Naive thymus-derived CD4-positive, alpha-beta T cell (primary cell): ENCODE results near the gene CYB5R4. TPM values are rescaled to one million over a fixed set of nuclear protein-coding genes. Genes with fewer than 3 reads are reported as not detected.
"Not testable (repeated sequence)": the region's sequence is repeated elsewhere in the genome, so short reads cannot be mapped to it uniquely, and the experiment has no call there.

Source experiments
- ATAC-seq: fragments of 150-1000 bp; cut with Tn5 transposase; 2 replicates; pipeline ENCODE4 v1.10.0; 2021; ENCODE audit warnings: mild to moderate bottlenecking, moderate library complexity
- CTCF ChIA-PET: fragments of 350-600 bp; sonication (Branson Sonifier 250); formaldehyde crosslinking; loops from one replicate; lab custom pipeline; 2021; ENCODE audit warnings: antibody characterized with exemption; lab: Charles Lee
- POLR2A ChIA-PET: fragments of 350-600 bp; sonication (Branson Sonifier 250); formaldehyde crosslinking; loops from one replicate; lab custom pipeline; 2021; ENCODE audit warnings: antibody characterized with exemption, inconsistent platforms; lab: Charles Lee
- DNase-seq, 9 donors: peaks; one replicate each; pipeline versions ENCODE4 v3.0.0 to v3.0.0-alpha.2; 2020 to 2022; ENCODE audit warnings: mixed read lengths in 1 of 9
- H3K27ac ChIP-seq: one replicate; pipeline ENCODE4 v1.7.0; 2013; ENCODE audit warnings: mild to moderate bottlenecking, low read depth, low read length, moderate library complexity
- H3K27me3 ChIP-seq, 2 donors: one replicate each; pipeline ENCODE4 v1.7.0; 2013; ENCODE audit warnings: low read length in 2 of 2, mild to moderate bottlenecking in 2 of 2, moderate library complexity in 2 of 2; ENCODE audit not compliant: control insufficient read depth in 2 of 2, insufficient read depth in 2 of 2
- H3K36me3 ChIP-seq, 3 experiments: 1 replicate in 2 of 3; 2 replicates in 1 of 3; pipeline ENCODE4 v1.7.0; 2013; ENCODE audit warnings: low read length in 3 of 3, mild to moderate bottlenecking in 3 of 3, moderate library complexity in 1 of 3; ENCODE audit not compliant: insufficient read depth in 3 of 3, control insufficient read depth in 2 of 3
- H3K4me1 ChIP-seq, 2 donors: one replicate each; pipeline ENCODE4 v1.7.0; 2013; ENCODE audit warnings: low read length in 2 of 2, mild to moderate bottlenecking in 2 of 2, moderate library complexity in 1 of 2; ENCODE audit not compliant: control insufficient read depth in 2 of 2, insufficient read depth in 2 of 2
- H3K4me3 ChIP-seq: 2 replicates; pipeline ENCODE4 v1.7.0; 2013; ENCODE audit warnings: mild to moderate bottlenecking, low read length
- H3K9me3 ChIP-seq, 3 experiments: 1 replicate in 2 of 3; 2 replicates in 1 of 3; pipeline ENCODE4 v1.7.0; 2013; ENCODE audit warnings: low read length in 3 of 3; ENCODE audit not compliant: control insufficient read depth in 2 of 3
- H3K27ac Mint-ChIP-seq, 9 donors: one replicate each; pipeline ENCODE4 v1.8.0; 2020 to 2022; ENCODE audit warnings: mixed read lengths in 9 of 9, mild to moderate bottlenecking in 8 of 9, moderate library complexity in 5 of 9, inconsistent platforms in 2 of 9
- H3K27me3 Mint-ChIP-seq, 5 donors: one replicate each; pipeline ENCODE4 v1.8.0; 2021 to 2022; ENCODE audit warnings: mixed read lengths in 5 of 5, mild to moderate bottlenecking in 1 of 5
- H3K36me3 Mint-ChIP-seq, 5 donors: one replicate each; pipeline ENCODE4 v1.8.0; 2020 to 2022; ENCODE audit warnings: mixed read lengths in 5 of 5, mild to moderate bottlenecking in 3 of 5, inconsistent platforms in 1 of 5
- H3K4me1 Mint-ChIP-seq, 7 donors: one replicate each; pipeline ENCODE4 v1.8.0; 2020 to 2022; ENCODE audit warnings: mixed read lengths in 7 of 7, mild to moderate bottlenecking in 3 of 7, inconsistent platforms in 1 of 7
- H3K4me3 Mint-ChIP-seq, 10 donors: one replicate each; pipeline ENCODE4 v1.8.0; 2020 to 2022; ENCODE audit warnings: mild to moderate bottlenecking in 10 of 10, mixed read lengths in 10 of 10, moderate library complexity in 6 of 10, inconsistent platforms in 2 of 10
- H3K9me3 Mint-ChIP-seq, 11 donors: one replicate each; pipeline ENCODE4 v1.8.0; 2020 to 2022; ENCODE audit warnings: mixed read lengths in 11 of 11, mild to moderate bottlenecking in 4 of 11, inconsistent platforms in 1 of 11, moderate library complexity in 1 of 11
- intact Hi-C, 2 donors: fragments of 100-400 bp; cut with micrococcal nuclease; formaldehyde crosslinking; loops; one replicate each; pipeline ENCODE4 v1.15.1; 2023
- polyA plus RNA-seq, 2 donors: library from polyadenylated mRNA; unstranded; fragments of 300-500 nt; fragmentation: Illumina TruSeq; gene quantifications; one replicate each; pipeline ENCODE4 v1.2.3, GENCODE V29; 2021
- total RNA-seq, 6 experiments: library from RNA in 5 of 6; stranded (reverse) in 5 of 6; gene quantifications; 1 replicate in 5 of 6; 2 replicates in 1 of 6; pipeline ENCODE4 v1.2.3 and lab custom pipeline; 2021 to 2026

Gene CYB5R4
- total and polyA plus RNA-seq, 7 experiments from 2014 or later: 14.9 to 38.6 (median 20.0) TPM

DNA sequence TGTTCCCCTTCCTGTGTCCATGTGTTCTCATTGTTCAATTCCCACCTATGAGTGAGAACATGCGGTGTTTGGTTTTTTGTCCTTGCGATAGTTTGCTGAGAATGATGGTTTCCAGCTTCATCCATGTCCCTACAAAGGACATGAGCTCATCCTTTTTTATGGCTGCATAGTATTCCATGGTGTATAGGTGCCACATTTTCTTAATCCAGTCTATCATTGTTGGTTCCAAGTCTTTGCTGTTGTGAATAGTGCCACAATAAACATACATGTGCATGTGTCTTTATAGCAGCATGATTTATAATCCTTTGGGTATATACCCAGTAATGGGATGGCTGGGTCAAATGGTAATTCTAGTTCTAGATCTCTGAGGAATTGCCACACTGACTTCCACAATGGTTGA lies 37.6 kb downstream of the CYB5R4 start:
- CTCF ChIA-PET, ATAC-seq, H3K4me3 ChIP-seq, H3K9me3 ChIP-seq, H3K4me3 Mint-ChIP-seq, H3K27me3 ChIP-seq, H3K36me3 ChIP-seq, DNase-seq, H3K27ac Mint-ChIP-seq, H3K4me1 ChIP-seq, intact Hi-C loops, H3K27ac ChIP-seq, POLR2A ChIA-PET, H3K27me3 Mint-ChIP-seq: not testable (repeated sequence)
- H3K36me3 Mint-ChIP-seq: peaks cover 13 to 73% (median 52%) of the 10 kb centered on the region in 5 donors
- peaks cover 3 to 55% (median 44%) of the 10 kb centered on the region in 7 donors for H3K4me1 Mint-ChIP-seq
- H3K9me3 Mint-ChIP-seq: peaks cover 0 to 34% (median 16%) of the 10 kb centered on the region in 11 donors

- H3K9me3 Mint-ChIP-seq: peaks cover 3 to 70% (median 35%) of the 10 kb centered on the region in 11 donors
- peaks cover 19 to 78% (median 59%) of the 10 kb centered on the region in 5 donors for H3K36me3 Mint-ChIP-seq
- Histone ChIP-seq H3K4me3 (no peak overlapping the region), H3K9me3 (peaks cover 0 to 7% (median 4%) of the 10 kb centered on the region in 3 experiments), H3K4me1 (no peaks in the 10 kb centered on the region), H3K36me3 (no peaks in the 10 kb centered on the region), H3K27me3 (no peaks in the 10 kb centered on the region), H3K27ac (no peak overlapping the region)
- POLR2A ChIA-PET: interaction anchor here (0.7 kb wide), 1 partner anchor 329 kb away, joined by 3 read pairs; no protein-coding TSS in a partner anchor
- intact Hi-C loops: no loop called here
- CTCF ChIA-PET: no interaction called here
- peak overlapping the region in 1 of 10 donors; percentile 33 for H3K4me3 Mint-ChIP-seq
- H3K4me1 Mint-ChIP-seq: peaks cover 3 to 56% (median 52%) of the 10 kb centered on the region in 7 donors
- H3K27me3 Mint-ChIP-seq: no peaks in the 10 kb centered on the region
- H3K27ac Mint-ChIP-seq: peak overlapping the region in 1 of 9 donors; percentile 41
- DNase-seq: no peak
- ATAC-seq: no peak
Observed at GRCh38 chr6:83901624-83902023, 42.1 kb downstream of the CYB5R4 start.

DNA sequence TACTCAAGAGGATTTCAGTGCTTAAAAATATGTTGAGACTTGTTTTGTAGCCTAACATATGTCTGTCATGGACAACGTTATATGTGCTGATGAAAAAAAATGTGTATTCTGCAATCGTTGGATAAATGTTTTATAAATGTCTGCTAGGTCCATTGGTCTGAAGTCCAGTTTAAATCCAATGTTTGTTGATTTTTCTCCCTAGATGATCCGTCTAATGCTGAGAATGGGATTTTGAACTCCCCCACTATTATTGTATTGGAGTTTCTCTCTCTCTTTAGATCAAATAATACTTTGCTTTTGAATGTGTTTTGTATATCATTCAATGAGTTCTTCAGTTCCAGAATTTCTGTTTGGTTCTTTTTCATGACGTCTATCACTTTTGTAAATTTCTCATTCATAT lies 44.9 kb downstream of the CYB5R4 start:
- intact Hi-C loops: no loop called here
- DNase-seq: no peak
- H3K4me3 Mint-ChIP-seq: no peak overlapping the region
- no peaks in the 10 kb centered on the region for H3K4me1 ChIP-seq
- no peak overlapping the region for H3K27ac Mint-ChIP-seq
- peaks cover 18 to 89% (median 75%) of the 10 kb centered on the region in 5 donors for H3K36me3 Mint-ChIP-seq
- CTCF ChIA-PET: no interaction called here
- no peak for ATAC-seq
- peaks cover 1 to 68% (median 33%) of the 10 kb centered on the region in 11 donors for H3K9me3 Mint-ChIP-seq
- H3K36me3 ChIP-seq: no peaks in the 10 kb centered on the region
- H3K27me3 Mint-ChIP-seq: no peaks in the 10 kb centered on the region
- peaks cover 3 to 74% (median 57%) of the 10 kb centered on the region in 7 donors for H3K4me1 Mint-ChIP-seq
- POLR2A ChIA-PET: no interaction called here
- H3K9me3 ChIP-seq: peaks cover 0 to 7% (median 4%) of the 10 kb centered on the region in 3 experiments
- no peaks in the 10 kb centered on the region for H3K27me3 ChIP-seq
- H3K4me3 ChIP-seq: no peak overlapping the region
- no peak overlapping the region for H3K27ac ChIP-seq

DNA sequence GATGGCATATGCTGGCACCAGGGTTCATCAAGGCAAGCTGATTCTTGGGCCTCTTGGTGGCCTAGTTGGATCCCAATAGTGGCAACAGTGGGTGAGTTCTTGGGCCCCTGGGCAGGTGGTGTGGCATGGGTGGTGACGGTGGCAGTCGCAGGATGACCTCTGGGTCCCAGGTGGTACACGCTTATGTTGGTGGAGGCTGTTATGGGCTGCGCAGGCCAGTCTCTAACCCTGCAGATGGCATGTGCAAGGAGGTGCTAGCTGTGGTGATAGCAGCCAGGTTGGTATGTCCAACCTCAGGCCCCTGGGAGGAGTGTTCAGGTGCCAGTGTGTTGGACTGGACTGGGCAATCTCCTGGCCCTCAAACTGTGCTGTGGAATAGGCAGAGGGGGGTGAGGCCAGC lies 46.2 kb downstream of the CYB5R4 start:
- peaks cover 19 to 88% (median 78%) of the 10 kb centered on the region in 5 donors for H3K36me3 Mint-ChIP-seq
- Histone ChIP-seq H3K9me3 (peaks cover 0 to 7% (median 4%) of the 10 kb centered on the region in 3 experiments), H3K4me1 (no peaks in the 10 kb centered on the region), H3K36me3 (peaks cover 0 to 4% (median 0%) of the 10 kb centered on the region in 3 experiments), H3K27ac (no peak overlapping the region), H3K4me3 (no peak overlapping the region), H3K27me3 (no peaks in the 10 kb centered on the region)
- no peak overlapping the region for H3K27ac Mint-ChIP-seq
- peaks cover 1 to 58% (median 33%) of the 10 kb centered on the region in 11 donors for H3K9me3 Mint-ChIP-seq
- ATAC-seq (no peak), DNase-seq (no peak)
- H3K4me3 Mint-ChIP-seq: no peak overlapping the region
- POLR2A ChIA-PET: no interaction called here
- CTCF ChIA-PET: no interaction called here
- peaks cover 6 to 72% (median 59%) of the 10 kb centered on the region in 7 donors for H3K4me1 Mint-ChIP-seq
- intact Hi-C loops: no loop called here
- no peaks in the 10 kb centered on the region for H3K27me3 Mint-ChIP-seq

- ATAC-seq, POLR2A ChIA-PET, DNase-seq, H3K27me3 Mint-ChIP-seq, H3K9me3 ChIP-seq, H3K27ac ChIP-seq, H3K4me1 ChIP-seq, H3K36me3 ChIP-seq, intact Hi-C loops, CTCF ChIA-PET, H3K4me3 Mint-ChIP-seq, H3K4me3 ChIP-seq, H3K27me3 ChIP-seq: not testable (repeated sequence)
- H3K9me3 Mint-ChIP-seq: peaks cover 1 to 37% (median 20%) of the 10 kb centered on the region in 11 donors
- peaks cover 6 to 61% (median 39%) of the 10 kb centered on the region in 7 donors for H3K4me1 Mint-ChIP-seq
- peak overlapping the region in 1 of 9 donors; percentile 28 for H3K27ac Mint-ChIP-seq
- H3K36me3 Mint-ChIP-seq: peaks cover 14 to 80% (median 73%) of the 10 kb centered on the region in 5 donors
Observed at GRCh38 chr6:83907623-83908390, 48.3 kb downstream of the CYB5R4 start.

DNA sequence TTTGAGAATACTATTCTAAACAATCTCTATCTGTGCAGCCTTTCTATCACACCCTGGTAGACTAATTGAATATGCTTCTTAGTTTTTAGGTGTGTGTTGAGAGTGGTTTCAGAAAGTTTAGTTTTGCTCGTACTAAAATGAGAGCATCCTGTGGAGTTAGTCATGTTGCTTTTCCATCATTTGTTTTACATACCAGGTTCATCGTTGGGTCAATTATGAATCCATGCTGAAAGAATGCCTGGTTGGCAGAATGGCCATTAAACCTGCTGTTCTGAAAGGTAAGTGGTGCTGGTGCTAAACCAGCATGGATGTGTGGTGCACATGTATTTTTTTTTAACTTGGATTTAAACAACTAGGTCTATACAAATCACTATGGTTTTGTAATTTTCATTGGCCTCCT lies 49.3 kb downstream of the CYB5R4 start:
- peaks cover 8 to 74% (median 63%) of the 10 kb centered on the region in 5 donors for H3K36me3 Mint-ChIP-seq
- H3K4me1 Mint-ChIP-seq: peaks cover 6 to 53% (median 31%) of the 10 kb centered on the region in 7 donors
- CTCF ChIA-PET: no interaction called here
- intact Hi-C loops: no loop called here
- H3K27ac Mint-ChIP-seq: no peak overlapping the region
- POLR2A ChIA-PET: no interaction called here
- peaks cover 0 to 27% (median 11%) of the 10 kb centered on the region in 11 donors for H3K9me3 Mint-ChIP-seq
- no peaks in the 10 kb centered on the region for H3K27me3 ChIP-seq
- no peak overlapping the region for H3K27ac ChIP-seq
- H3K4me1 ChIP-seq: no peaks in the 10 kb centered on the region
- peaks cover 0 to 4% (median 0%) of the 10 kb centered on the region in 3 experiments for H3K36me3 ChIP-seq
- peaks cover 0 to 4% (median 3%) of the 10 kb centered on the region in 3 experiments for H3K9me3 ChIP-seq
- ATAC-seq (no peak), DNase-seq (no peak)
- H3K4me3 ChIP-seq: no peak overlapping the region
- H3K4me3 Mint-ChIP-seq: no peak overlapping the region
- H3K27me3 Mint-ChIP-seq: no peaks in the 10 kb centered on the region
